PC-3 (cell line): ENCODE data around the gene ALKBH8. TPM values are rescaled to one million over a fixed set of nuclear protein-coding genes. Genes with fewer than 3 reads are reported as not detected.
A peak's percentile ranks its signal among the peaks of the same experiment; 100 is the strongest.

Source experiments
- ATAC-seq: fragments of 200-7000 bp; cut with Tn5 transposase; 2 replicates; pipeline ENCODE4 v1.9.1; 2020; ENCODE audit warnings: mild to moderate bottlenecking, moderate library complexity
- BruUV-seq: library from RNA; stranded (reverse); fragments of 400-500 nt; replicated peaks from 2 replicates; lab custom pipeline; 2021; lab: Mats Ljungman, UMichigan
- CTCF ChIA-PET: fragments of 300-600 bp; sonication (Branson Sonifier 250); formaldehyde crosslinking; loops from one replicate; lab custom pipeline; 2022; ENCODE audit warnings: antibody characterized with exemption; lab: Charles Lee
- POLR2A ChIA-PET: fragments of 300-600 bp; sonication (Branson Sonifier 250); formaldehyde crosslinking; loops from one replicate; lab custom pipeline; 2022; ENCODE audit warnings: antibody characterized with exemption; ENCODE audit not compliant: unreplicated experiment; lab: Charles Lee
- DNase-seq: peaks from one replicate; pipeline ENCODE4 v3.0.0-alpha.2; 2015
- H2AFZ ChIP-seq: fragments of 300-600 bp; sonication (generic); 2 replicates; pipeline ENCODE4 v1.6.0; 2016; ENCODE audit warnings: antibody characterized with exemption, low read length
- H3F3A ChIP-seq: fragments of 300-600 bp; sonication (generic); one replicate; pipeline ENCODE4 v1.6.0; 2017; ENCODE audit warnings: antibody characterized with exemption, low read length, control low read depth, mild to moderate bottlenecking; ENCODE audit not compliant: unreplicated experiment
- H3K27ac ChIP-seq: fragments of 300-600 bp; sonication (generic); 2 replicates; pipeline ENCODE4 v1.5.1; 2016; ENCODE audit warnings: mild to moderate bottlenecking, low read length
- H3K27me3 ChIP-seq: fragments of 300-600 bp; sonication (generic); 2 replicates; pipeline ENCODE4 v1.6.1; 2016; ENCODE audit warnings: low read length, mixed read lengths
- H3K36me3 ChIP-seq: fragments of 300-600 bp; sonication (generic); 2 replicates; pipeline ENCODE4 v1.6.1; 2016; ENCODE audit warnings: low read depth, mixed run types, low read length, mixed read lengths
- H3K4me1 ChIP-seq: fragments of 300-600 bp; sonication (generic); 2 replicates; pipeline ENCODE4 v1.5.1; 2016; ENCODE audit warnings: low read length; ENCODE audit not compliant: insufficient read depth
- H3K4me2 ChIP-seq: fragments of 300-600 bp; sonication (generic); 2 replicates; pipeline ENCODE4 v1.6.0; 2016; ENCODE audit warnings: low read length
- H3K4me3 ChIP-seq: fragments of 300-600 bp; sonication (generic); 2 replicates; pipeline ENCODE4 v1.5.1; 2016; ENCODE audit warnings: mild to moderate bottlenecking, low read length, mixed read lengths
- H3K79me2 ChIP-seq: fragments of 300-600 bp; sonication (generic); 2 replicates; pipeline ENCODE4 v1.6.1; 2017; ENCODE audit warnings: low read length, mixed read lengths
- H3K9ac ChIP-seq: fragments of 300-600 bp; sonication (generic); 2 replicates; pipeline ENCODE4 v1.6.0; 2016; ENCODE audit warnings: mild to moderate bottlenecking, low read length
- H3K9me2 ChIP-seq: fragments of 300-600 bp; sonication (generic); replicated peaks from 2 replicates; pipeline ENCODE4 v1.6.1; 2016; ENCODE audit warnings: mixed run types, low read length, mixed read lengths
- H3K9me3 ChIP-seq: fragments of 300-600 bp; sonication (generic); 2 replicates; pipeline ENCODE4 v1.6.1; 2016; ENCODE audit warnings: low read length, mixed read lengths
- H4K20me1 ChIP-seq: fragments of 300-600 bp; sonication (generic); 2 replicates; pipeline ENCODE4 v1.6.1; 2016; ENCODE audit warnings: low read length, mixed read lengths
- EZH2 ChIP-seq: fragments of 300-600 bp; sonication (generic); IDR thresholded peaks from one replicate; pipeline ENCODE4 v1.6.1; 2017; ENCODE audit warnings: antibody characterized with exemption, mild to moderate bottlenecking, low read length; ENCODE audit not compliant: unreplicated experiment
- EZH2phosphoT487 ChIP-seq: fragments of 300-600 bp; sonication (generic); IDR thresholded peaks from 2 replicates; pipeline ENCODE4 v1.6.1; 2018; ENCODE audit warnings: mild to moderate bottlenecking, antibody characterized with exemption, low read length, borderline replicate concordance
- intact Hi-C: fragments of 100-400 bp; cut with micrococcal nuclease; formaldehyde crosslinking; loops from 2 replicates; pipeline ENCODE4 v1.9.0; 2023
- total RNA-seq: library from RNA; depleted of rRNA; stranded (reverse); fragments of >200 nt; gene quantifications from 2 replicates; pipeline ENCODE4 v1.2.3, GENCODE V29; 2014
- TF ChIP-seq, protein P1 (sequence below): fragments of 300-600 bp; sonication (generic); conservative IDR thresholded peaks from 2 replicates; pipeline ENCODE4 v1.5.1; 2017; ENCODE audit warnings: antibody characterized with exemption, low read depth, mild to moderate bottlenecking, low read length

The ALKBH8 gene
- total RNA-seq, 1 experiment from 2014 or later: 14.3 TPM

DNA sequence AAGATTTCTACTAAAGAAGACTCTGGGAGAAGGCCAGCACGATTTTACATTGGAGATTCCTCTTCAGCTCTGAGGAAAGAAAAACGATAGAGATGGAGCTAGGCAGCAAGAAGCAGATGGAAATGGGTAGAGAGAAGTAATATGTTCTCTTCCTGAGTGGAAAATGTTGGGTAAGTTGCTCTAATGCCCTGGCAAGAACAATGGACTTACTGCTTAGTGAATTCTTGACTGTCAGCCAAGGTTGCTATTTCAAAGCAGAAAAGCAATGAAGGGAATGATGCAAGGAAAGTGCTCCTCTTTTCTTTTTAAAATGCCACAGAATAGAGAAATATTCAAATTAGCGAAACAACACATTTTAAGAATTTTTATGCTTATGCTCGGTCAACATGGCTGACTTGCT lies 69.5 kb downstream of the ALKBH8 start:
- ChIA-PET CTCF (no interaction called here), POLR2A (no interaction called here)
- TF ChIP-seq EZH2 (no peak), EZH2phosphoT487 (no peak)
- TF ChIP-seq, protein P1, sequence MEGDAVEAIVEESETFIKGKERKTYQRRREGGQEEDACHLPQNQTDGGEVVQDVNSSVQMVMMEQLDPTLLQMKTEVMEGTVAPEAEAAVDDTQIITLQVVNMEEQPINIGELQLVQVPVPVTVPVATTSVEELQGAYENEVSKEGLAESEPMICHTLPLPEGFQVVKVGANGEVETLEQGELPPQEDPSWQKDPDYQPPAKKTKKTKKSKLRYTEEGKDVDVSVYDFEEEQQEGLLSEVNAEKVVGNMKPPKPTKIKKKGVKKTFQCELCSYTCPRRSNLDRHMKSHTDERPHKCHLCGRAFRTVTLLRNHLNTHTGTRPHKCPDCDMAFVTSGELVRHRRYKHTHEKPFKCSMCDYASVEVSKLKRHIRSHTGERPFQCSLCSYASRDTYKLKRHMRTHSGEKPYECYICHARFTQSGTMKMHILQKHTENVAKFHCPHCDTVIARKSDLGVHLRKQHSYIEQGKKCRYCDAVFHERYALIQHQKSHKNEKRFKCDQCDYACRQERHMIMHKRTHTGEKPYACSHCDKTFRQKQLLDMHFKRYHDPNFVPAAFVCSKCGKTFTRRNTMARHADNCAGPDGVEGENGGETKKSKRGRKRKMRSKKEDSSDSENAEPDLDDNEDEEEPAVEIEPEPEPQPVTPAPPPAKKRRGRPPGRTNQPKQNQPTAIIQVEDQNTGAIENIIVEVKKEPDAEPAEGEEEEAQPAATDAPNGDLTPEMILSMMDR: no peak
- Histone ChIP-seq H3K27ac (no peak overlapping the region), H3K4me2 (no peak overlapping the region), H4K20me1 (no peaks in the 10 kb centered on the region), H3K9me3 (no peaks in the 10 kb centered on the region), H3K4me3 (no peak overlapping the region), H3K4me1 (peaks cover 17% of the 10 kb centered on the region), H3K9ac (no peak overlapping the region), H3K9me2 (no peaks in the 10 kb centered on the region), H3F3A (no peaks in the 10 kb centered on the region), H3K79me2 (no peaks in the 10 kb centered on the region), H2AFZ (no peak overlapping the region), H3K36me3 (no peaks in the 10 kb centered on the region), H3K27me3 (no peaks in the 10 kb centered on the region)
- DNase-seq: peak; percentile 10
- intact Hi-C loops: no loop called here
- ATAC-seq: no peak
- BruUV-seq: no TSS peak

DNA sequence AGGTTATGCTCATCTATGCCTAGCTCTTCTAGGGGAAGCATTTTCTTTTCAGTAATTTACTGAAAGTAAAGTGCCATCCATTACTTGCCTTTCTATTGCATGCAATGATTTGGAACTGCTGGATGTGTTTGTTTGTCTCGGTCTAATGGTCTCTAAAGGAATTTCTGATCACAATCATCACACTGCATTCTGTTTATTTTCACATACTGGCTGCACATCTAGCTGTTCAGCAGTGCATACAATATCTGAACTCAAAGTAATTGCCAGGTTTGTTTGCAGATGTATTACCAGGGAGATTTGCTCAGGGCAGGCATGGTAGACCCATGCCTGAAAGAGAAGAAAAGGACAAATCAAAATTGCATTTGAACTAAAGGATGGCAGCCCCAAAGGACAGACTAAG lies 71.5 kb downstream of the ALKBH8 start:
- BruUV-seq: no TSS peak
- no peak for DNase-seq

DNA sequence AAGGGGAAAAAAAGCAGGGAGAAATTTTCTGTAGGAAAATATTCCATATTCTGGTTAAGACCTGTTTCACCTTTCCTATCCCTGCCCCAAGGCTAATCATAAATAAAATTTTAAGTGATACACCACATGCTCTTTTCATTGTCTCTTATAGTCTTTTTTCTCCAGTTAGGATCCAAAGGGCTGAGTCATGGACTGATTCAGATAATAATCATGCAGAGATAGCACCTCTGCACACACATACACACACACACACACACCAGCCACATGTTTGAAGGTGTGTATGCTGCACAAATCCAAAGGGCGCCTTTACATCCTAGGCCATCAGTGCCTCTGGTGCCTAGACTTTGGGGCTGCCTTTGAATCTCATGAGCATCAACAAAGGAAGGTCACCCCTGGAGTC lies 72.4 kb downstream of the ALKBH8 start:
- POLR2A ChIA-PET: no interaction called here
- Histone ChIP-seq H3K4me2 (peak overlapping the region; percentile 26), H4K20me1 (no peaks in the 10 kb centered on the region), H3K79me2 (no peaks in the 10 kb centered on the region), H3K9me3 (no peaks in the 10 kb centered on the region), H3K9me2 (no peaks in the 10 kb centered on the region), H3K4me3 (no peak overlapping the region), H3K27me3 (no peaks in the 10 kb centered on the region), H3K9ac (no peak overlapping the region), H3K36me3 (no peaks in the 10 kb centered on the region), H2AFZ (no peak overlapping the region), H3F3A (no peaks in the 10 kb centered on the region), H3K27ac (0 out of 2 replicates have a peak overlapping the region, but pooled peaks have one; percentile 0), H3K4me1 (peaks cover 17% of the 10 kb centered on the region)
- CTCF ChIA-PET: no interaction called here
- intact Hi-C loops: loop anchor here (1.0 kb wide), 1 partner anchor 36 kb away; the partner anchor contains the start of gene CWF19L2
- DNase-seq (peak; percentile 97), ATAC-seq (peak; percentile 96)
- TF ChIP-seq, protein P1: no peak
- TF ChIP-seq EZH2 (no peak), EZH2phosphoT487 (no peak)
- no TSS peak for BruUV-seq

More for the DNA sequence above, 71.5 kb downstream of the ALKBH8 start:
- intact Hi-C loops: no loop called here
- ATAC-seq: no peak
- H3K4me3 ChIP-seq: no peak overlapping the region
- H3K9ac ChIP-seq: no peak overlapping the region
- H3K36me3 ChIP-seq: no peaks in the 10 kb centered on the region
- TF ChIP-seq, protein P1: no peak
- no peak for TF ChIP-seq EZH2
- TF ChIP-seq EZH2phosphoT487: no peak
- H2AFZ ChIP-seq: no peak overlapping the region
- CTCF ChIA-PET: no interaction called here
- H3K9me3 ChIP-seq: no peaks in the 10 kb centered on the region
- H3K27me3 ChIP-seq: no peaks in the 10 kb centered on the region
- no peak overlapping the region for H3K4me2 ChIP-seq
- H3K27ac ChIP-seq: no peak overlapping the region
- no peaks in the 10 kb centered on the region for H3F3A ChIP-seq
- H3K9me2 ChIP-seq: no peaks in the 10 kb centered on the region
- POLR2A ChIA-PET: no interaction called here
- H4K20me1 ChIP-seq: no peaks in the 10 kb centered on the region
- H3K79me2 ChIP-seq: no peaks in the 10 kb centered on the region
- H3K4me1 ChIP-seq: peaks cover 17% of the 10 kb centered on the region
